Natural killer cell (primary cell): ENCODE results near the gene PDE4D. TPM values are rescaled to one million over a fixed set of nuclear protein-coding genes. Genes with fewer than 3 reads are reported as not detected.

Source experiments
- ATAC-seq, 3 donors: fragments of 150-1000 bp in 2 of 3; fragments of 200-7000 bp in 1 of 3; cut with Tn5 transposase; 1 replicate in 1 of 3; 2 replicates in 2 of 3; pipeline ENCODE4 v1.10.0; 2021; ENCODE audit warnings: mild to moderate bottlenecking in 2 of 3, moderate library complexity in 2 of 3
- DNase-seq, 2 donors: peaks; one replicate each; pipeline versions ENCODE4 v3.0.0 to v3.0.0-alpha.2; 2013 to 2021; ENCODE audit warnings: mixed read lengths in 1 of 2
- H3K27ac ChIP-seq: one replicate; pipeline ENCODE4 v1.5.1; 2013; ENCODE audit warnings: mild to moderate bottlenecking, low read length
- H3K27me3 ChIP-seq: one replicate; pipeline ENCODE4 v1.6.1; 2013; ENCODE audit warnings: low read length; ENCODE audit not compliant: control insufficient read depth, insufficient read depth
- H3K36me3 ChIP-seq: one replicate; pipeline ENCODE4 v1.6.1; 2013; ENCODE audit warnings: low read length; ENCODE audit not compliant: control insufficient read depth, insufficient read depth
- H3K4me1 ChIP-seq: one replicate; pipeline ENCODE4 v1.6.1; 2013; ENCODE audit warnings: low read length; ENCODE audit not compliant: control insufficient read depth, insufficient read depth
- H3K4me3 ChIP-seq: one replicate; pipeline ENCODE4 v1.5.1; 2013; ENCODE audit warnings: low read length
- H3K9me3 ChIP-seq: one replicate; pipeline ENCODE4 v1.6.1; 2013; ENCODE audit warnings: low read length; ENCODE audit not compliant: control insufficient read depth, insufficient read depth
- H3K27ac Mint-ChIP-seq, 2 donors: one replicate each; pipeline ENCODE4 v1.8.0; 2022; ENCODE audit warnings: mild to moderate bottlenecking in 2 of 2, mixed read lengths in 2 of 2, moderate library complexity in 1 of 2
- H3K27me3 Mint-ChIP-seq, 2 donors: one replicate each; pipeline ENCODE4 v1.8.0; 2022; ENCODE audit warnings: low read depth in 2 of 2, mixed read lengths in 2 of 2
- H3K36me3 Mint-ChIP-seq: one replicate; pipeline ENCODE4 v1.8.0; 2022; ENCODE audit warnings: mixed read lengths
- H3K4me1 Mint-ChIP-seq, 2 donors: one replicate each; pipeline ENCODE4 v1.8.0; 2022; ENCODE audit warnings: mixed read lengths in 2 of 2
- H3K4me3 Mint-ChIP-seq: one replicate; pipeline ENCODE4 v1.8.0; 2022; ENCODE audit warnings: mild to moderate bottlenecking, moderate library complexity, mixed read lengths
- H3K9me3 Mint-ChIP-seq, 2 donors: one replicate each; pipeline ENCODE4 v1.8.0; 2022; ENCODE audit warnings: mixed read lengths in 2 of 2
- CTCF ChIP-seq: fragments of 200-600 bp; IDR thresholded peaks from one replicate; pipeline ENCODE4 v1.8.0; 2022; ENCODE audit warnings: antibody characterized with exemption
- WGBS: methylation state at CpG from one replicate; pipeline ENCODE4 v1.1.7; 2013; ENCODE audit warnings: missing lambda C conversion rate; ENCODE audit not compliant: insufficient coverage; 5-methylcytosine and 5-hydroxymethylcytosine counted together
- intact Hi-C: fragments of 100-400 bp; cut with micrococcal nuclease; formaldehyde crosslinking; loops from one replicate; pipeline ENCODE4 v1.14.2; 2022
- total RNA-seq, 4 donors: library from RNA; stranded (reverse); fragments of 120-200 nt in 1 of 4; gene quantifications; one replicate each; pipeline versions ENCODE4 v1.2.3 to v1.2.4, GENCODE V29; 2013 to 2022

PDE4D gene
- total RNA-seq, 3 donors from 2014 or later (not counting 1 experiment from before 2014, with no cell fraction given) = 109 to 170 (median 116) TPM

DNA sequence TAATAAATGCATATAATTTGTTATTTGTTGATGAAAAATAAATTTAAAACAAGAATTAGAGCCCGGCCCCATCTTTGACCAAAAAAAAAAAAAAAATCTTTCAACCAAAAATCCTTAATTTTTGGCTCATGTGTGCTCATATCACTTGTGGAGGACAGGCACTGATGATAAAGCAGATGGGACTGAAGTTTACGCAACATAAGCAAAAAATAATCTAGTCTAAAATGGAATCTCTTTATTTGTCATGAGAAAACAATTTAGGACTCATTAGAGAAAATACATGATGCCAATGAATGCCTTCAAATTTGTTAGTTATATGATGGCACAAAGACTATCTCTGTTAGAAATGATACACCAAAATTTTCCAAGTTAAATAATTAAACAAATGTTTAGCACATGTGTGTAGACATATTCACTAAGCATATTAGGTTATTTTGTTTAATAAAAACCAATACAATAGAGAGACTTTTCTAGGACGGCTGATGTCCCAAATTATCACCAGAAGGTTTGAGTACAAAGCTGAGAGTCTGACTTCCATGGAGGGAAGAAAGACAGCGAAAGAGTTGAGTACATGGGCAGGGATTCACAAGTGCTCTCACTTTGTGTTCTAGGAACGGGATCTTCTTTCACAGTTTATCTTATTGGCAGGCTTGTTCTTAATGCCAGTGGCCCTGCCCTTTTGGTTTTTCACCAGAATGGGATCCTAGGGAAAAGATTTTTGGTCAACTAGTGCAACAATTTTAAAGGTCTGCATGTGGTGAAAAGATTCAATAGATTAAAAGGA, 689.2 kb downstream of the PDE4D start:
- Histone ChIP-seq H3K27me3 (no peaks in the 10 kb centered on the region), H3K27ac (no peak overlapping the region), H3K9me3 (no peaks in the 10 kb centered on the region), H3K4me3 (no peak overlapping the region), H3K36me3 (no peaks in the 10 kb centered on the region), H3K4me1 (no peaks in the 10 kb centered on the region)
- DNase-seq = no peak
- Mint-ChIP-seq H3K36me3 (no peaks in the 10 kb centered on the region), H3K27ac (no peak overlapping the region), H3K4me1 (no peaks in the 10 kb centered on the region), H3K9me3 (no peaks in the 10 kb centered on the region), H3K4me3 (no peak overlapping the region), H3K27me3 (no peaks in the 10 kb centered on the region)
- ATAC-seq = no peak
- WGBS = 89% methylated on average over 3 of the region's 5 CpGs
- intact Hi-C loops = no loop called here
- TF ChIP-seq CTCF = no peak

- no peaks in the 10 kb centered on the region for H3K4me1 ChIP-seq
- H3K27me3 ChIP-seq = no peaks in the 10 kb centered on the region
- H3K9me3 ChIP-seq = no peaks in the 10 kb centered on the region
- no peak overlapping the region for H3K27ac ChIP-seq
- Mint-ChIP-seq H3K4me3 (no peak overlapping the region), H3K4me1 (no peaks in the 10 kb centered on the region), H3K27me3 (no peaks in the 10 kb centered on the region), H3K36me3 (no peaks in the 10 kb centered on the region), H3K9me3 (no peaks in the 10 kb centered on the region), H3K27ac (no peak overlapping the region)
- peak in 1 of 3 donors; percentile 47 for ATAC-seq
- intact Hi-C loops = no loop called here
- 84% methylated on average over 2 of the region's 7 CpGs for WGBS
- H3K36me3 ChIP-seq = no peaks in the 10 kb centered on the region
- DNase-seq = no peak
- TF ChIP-seq CTCF = no peak
- no peak overlapping the region for H3K4me3 ChIP-seq
Measured at GRCh38 chr5:59199868-59200267, 693.7 kb downstream of the PDE4D start.

DNA sequence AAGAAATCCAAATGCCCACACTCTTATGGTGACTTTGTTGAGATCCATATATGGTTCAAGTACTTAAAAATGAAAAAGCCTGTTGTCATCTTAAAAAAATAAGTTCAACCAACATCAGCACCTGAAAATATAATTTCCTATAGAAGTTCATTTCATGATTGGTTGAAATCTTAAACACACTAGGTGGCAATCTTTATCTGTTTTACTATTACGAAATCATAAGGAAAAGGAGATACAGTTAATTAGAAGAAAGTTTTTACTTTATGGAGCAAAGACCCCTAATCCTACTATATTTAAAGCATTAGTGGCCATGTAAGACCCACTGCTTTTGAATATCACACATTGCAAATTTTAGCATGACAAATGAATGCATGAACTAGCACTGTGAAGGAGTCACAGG, 694.7 kb downstream of the PDE4D start:
- Histone ChIP-seq H3K27ac (no peak overlapping the region), H3K4me3 (no peak overlapping the region), H3K36me3 (no peaks in the 10 kb centered on the region), H3K9me3 (no peaks in the 10 kb centered on the region), H3K4me1 (no peaks in the 10 kb centered on the region), H3K27me3 (no peaks in the 10 kb centered on the region)
- peaks cover 0 to 5% of the 10 kb centered on the region in 2 donors for H3K4me1 Mint-ChIP-seq
- H3K27ac Mint-ChIP-seq = peak overlapping the region in 1 of 2 donors; percentile 37
- H3K4me3 Mint-ChIP-seq = no peak overlapping the region
- no peak for ATAC-seq
- no peak for DNase-seq
- H3K36me3 Mint-ChIP-seq = no peaks in the 10 kb centered on the region
- intact Hi-C loops = no loop called here
- H3K9me3 Mint-ChIP-seq = no peaks in the 10 kb centered on the region
- WGBS = no CpG with 5 or more reads among the region's 1 CpG
- TF ChIP-seq CTCF = no peak
- no peaks in the 10 kb centered on the region for H3K27me3 Mint-ChIP-seq

- Histone ChIP-seq H3K36me3 (no peaks in the 10 kb centered on the region), H3K9me3 (no peaks in the 10 kb centered on the region), H3K4me3 (no peak overlapping the region), H3K27ac (no peak overlapping the region), H3K27me3 (no peaks in the 10 kb centered on the region), H3K4me1 (no peaks in the 10 kb centered on the region)
- intact Hi-C loops = no loop called here
- Mint-ChIP-seq H3K9me3 (no peaks in the 10 kb centered on the region), H3K27ac (peak overlapping the region in 1 of 2 donors; percentile 37), H3K4me3 (no peak overlapping the region), H3K27me3 (no peaks in the 10 kb centered on the region), H3K36me3 (no peaks in the 10 kb centered on the region), H3K4me1 (peaks cover 0 to 5% of the 10 kb centered on the region in 2 donors)
- WGBS = 88% methylated on average over 2 of the region's 2 CpGs
- ATAC-seq = no peak
- TF ChIP-seq CTCF = no peak
- DNase-seq = no peak
Measured at GRCh38 chr5:59198365-59198764, 695.2 kb downstream of the PDE4D start.
